Measurements from ENCODE around the gene ETV7.

- TF ChIP-seq YY1 (IDR thresholded peaks at IDR 0.05; ENCODE audit: insufficient read depth, insufficient read length) (no peak), SUZ12 (IDR thresholded peaks at IDR 0.05; ENCODE audit: extremely low read depth, insufficient read depth, insufficient read length) (no peak), ZNF274 (IDR thresholded peaks at IDR 0.05; ENCODE audit: low read depth, low read length) (no peak)
Measured at GRCh38 chr6:36376183-36376582, 11.3 kb downstream of the ETV7 start.
